ENCODE data around the gene INHA.

The INHA gene

GRCh38 chr2:219540784-219541504, 31.2 kb upstream of the INHA start:
- DNase-seq (ENCODE audit: low read depth): no peak

- DNase-seq (ENCODE audit: low read depth): peak; percentile 56
Measured at GRCh38 chr2:219541611-219542180, 30.4 kb upstream of the INHA start.

DNA sequence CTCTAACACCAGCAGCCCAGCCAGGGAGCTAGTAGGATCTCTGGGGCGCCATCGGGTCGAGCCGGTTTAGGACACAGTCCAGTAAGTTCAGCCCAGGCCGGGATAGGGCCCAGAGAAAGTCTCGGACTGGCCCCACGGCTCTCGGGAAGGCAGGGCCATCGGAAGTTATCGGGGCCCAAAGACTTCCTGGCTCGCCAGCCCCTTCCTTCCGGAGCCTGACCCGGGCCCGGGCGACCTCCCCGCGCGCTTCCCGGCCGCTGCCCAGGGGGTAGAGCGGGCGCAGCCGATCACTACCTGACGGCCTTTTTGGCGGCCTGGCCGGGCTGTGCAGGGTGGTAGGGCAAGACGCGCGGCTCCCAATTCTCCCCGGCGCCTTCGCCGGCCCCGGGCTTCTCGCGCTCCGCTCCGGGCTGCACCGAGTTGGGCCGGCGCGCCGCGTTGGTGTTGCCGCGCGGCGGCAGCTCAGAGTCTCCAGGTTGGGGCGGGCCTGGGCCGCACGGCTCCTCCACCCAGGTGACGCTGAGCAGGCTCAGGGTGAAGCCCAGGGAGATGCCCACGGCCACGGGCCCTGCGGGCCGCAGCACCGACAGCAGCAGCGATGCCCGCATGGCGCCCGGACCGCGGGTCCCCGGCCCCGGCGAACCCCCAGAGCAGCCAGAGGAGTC, 29.0 kb upstream of the INHA start:
- DNase-seq (ENCODE audit: low read depth): peak; percentile 59

DNA sequence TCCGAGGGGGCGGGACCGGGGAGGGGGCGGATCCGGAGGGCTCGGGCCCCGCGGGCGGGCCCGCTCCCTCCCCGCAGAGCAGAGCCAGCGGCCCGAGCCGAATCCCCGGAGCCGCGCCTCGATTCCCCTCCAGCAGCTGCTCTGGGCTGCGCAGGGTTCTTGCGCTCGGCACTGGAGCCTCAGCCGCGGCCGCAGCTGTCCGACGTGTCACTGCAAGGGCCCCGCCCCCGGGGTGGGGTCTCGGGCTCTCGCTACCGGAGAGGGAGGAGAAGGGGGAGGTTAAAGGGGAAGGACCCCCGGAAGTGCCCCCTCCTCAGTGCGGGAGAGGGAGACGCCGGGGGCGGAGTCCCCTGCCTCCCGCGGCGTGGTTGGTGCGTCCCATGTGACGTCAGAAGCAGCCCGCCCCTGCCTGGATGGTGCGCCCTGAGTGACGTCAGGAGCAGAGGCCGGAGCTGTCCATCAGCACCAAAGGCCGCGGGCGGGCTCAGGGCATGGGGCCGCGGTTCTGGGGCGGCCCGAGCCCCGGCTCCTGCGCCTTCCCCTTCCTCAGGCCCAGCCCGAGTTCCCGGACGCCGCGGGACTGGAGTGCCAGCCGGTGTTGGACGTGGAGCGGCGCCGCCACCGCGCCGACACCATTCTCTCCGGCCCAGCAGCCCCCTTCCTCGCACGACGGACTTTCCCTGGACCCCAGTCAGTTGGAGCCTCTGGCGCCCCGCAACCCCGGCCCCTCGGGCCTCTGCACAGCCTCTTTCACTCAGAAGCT, 28.3 kb upstream of the INHA start, which contains the start of the genes CHPF and TMEM198:
CHPF (minus strand) TSS at position 214 of the 763 bp plus-strand sequence. CDS start 271 bp downstream, outside the sequence.
TMEM198 (plus strand) TSS at position 433 of the 763 bp plus-strand sequence. CDS start 700 bp downstream, outside the sequence.
- peak; percentile 99 for DNase-seq (ENCODE audit: low read depth)

DNA sequence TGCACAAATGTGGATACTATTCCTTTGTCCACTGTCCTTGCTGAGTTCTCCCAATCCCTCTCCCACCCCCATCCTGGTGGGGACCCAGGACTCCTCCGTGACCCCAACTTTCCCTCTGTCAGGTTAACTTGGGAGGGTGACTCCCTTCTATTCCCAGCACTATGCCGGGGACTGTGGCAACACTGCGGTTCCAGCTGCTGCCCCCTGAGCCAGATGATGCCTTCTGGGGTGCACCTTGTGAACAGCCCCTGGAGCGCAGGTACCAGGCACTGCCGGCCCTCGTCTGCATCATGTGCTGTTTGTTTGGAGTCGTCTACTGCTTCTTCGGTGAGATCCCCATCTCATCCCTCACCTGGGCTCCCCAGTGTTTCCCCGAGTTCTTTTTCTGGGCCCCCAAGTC, 27.5 kb upstream of the INHA start:
- DNase-seq (ENCODE audit: low read depth): no peak

- no peak for DNase-seq (ENCODE audit: low read depth)
Measured at GRCh38 chr2:219545295-219545942, 26.7 kb upstream of the INHA start.

DNA sequence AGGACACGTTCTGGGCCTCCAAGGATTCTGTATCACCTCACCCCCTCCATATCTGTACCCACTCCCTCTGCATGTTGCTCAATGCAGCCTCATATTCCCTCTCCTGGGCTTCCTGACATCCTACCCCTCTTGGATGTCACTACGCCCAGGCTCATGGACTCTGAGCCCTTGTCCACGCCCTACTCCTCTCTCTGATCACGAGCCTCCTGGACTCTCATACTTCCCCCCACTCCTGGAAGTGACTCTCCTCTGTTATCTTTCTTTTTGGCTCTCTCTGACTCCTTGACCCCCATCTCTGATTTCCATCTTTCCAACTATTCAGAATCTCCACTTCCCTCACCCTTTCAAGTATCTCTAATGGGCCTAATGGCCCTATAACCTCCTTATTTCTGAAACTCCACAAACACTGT, 26.2 kb upstream of the INHA start:
- DNase-seq (ENCODE audit: low read depth): no peak

- no peak for DNase-seq (ENCODE audit: low read depth)
Measured at GRCh38 chr2:219547621-219548020, 24.5 kb upstream of the INHA start.

- DNase-seq (ENCODE audit: low read depth): no peak
Measured at GRCh38 chr2:219548990-219549389, 23.1 kb upstream of the INHA start.

DNA sequence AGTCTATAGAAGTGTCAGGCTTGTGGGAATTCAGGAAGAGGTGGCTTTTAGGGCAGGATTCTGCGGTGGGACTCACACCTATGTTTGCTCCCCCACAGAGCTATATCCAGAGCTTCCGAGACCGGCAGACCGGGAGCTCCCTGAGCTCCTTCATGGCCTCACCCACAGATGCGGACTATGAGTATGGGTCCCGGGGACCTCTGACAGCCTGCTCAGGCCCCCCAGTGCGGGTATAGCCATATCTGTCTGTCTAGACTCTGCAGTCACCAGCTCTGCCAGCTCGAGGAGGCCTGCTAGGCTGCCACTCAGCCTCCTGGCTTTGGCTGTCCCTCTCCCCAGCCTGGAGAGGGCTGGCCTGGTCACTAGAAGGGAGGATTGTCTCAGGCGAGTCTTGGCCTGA, 22.5 kb upstream of the INHA start:
- DNase-seq (ENCODE audit: low read depth): no peak

GRCh38 chr2:219551441-219552381, 20.4 kb upstream of the INHA start:
- peak; percentile 73 for DNase-seq (ENCODE audit: low read depth)

GRCh38 chr2:219552382-219553167, 19.5 kb upstream of the INHA start:
- DNase-seq (ENCODE audit: low read depth): peak; percentile 87

- no peak for DNase-seq (ENCODE audit: low read depth)
Measured at GRCh38 chr2:219553168-219553417, 19.0 kb upstream of the INHA start.

DNA sequence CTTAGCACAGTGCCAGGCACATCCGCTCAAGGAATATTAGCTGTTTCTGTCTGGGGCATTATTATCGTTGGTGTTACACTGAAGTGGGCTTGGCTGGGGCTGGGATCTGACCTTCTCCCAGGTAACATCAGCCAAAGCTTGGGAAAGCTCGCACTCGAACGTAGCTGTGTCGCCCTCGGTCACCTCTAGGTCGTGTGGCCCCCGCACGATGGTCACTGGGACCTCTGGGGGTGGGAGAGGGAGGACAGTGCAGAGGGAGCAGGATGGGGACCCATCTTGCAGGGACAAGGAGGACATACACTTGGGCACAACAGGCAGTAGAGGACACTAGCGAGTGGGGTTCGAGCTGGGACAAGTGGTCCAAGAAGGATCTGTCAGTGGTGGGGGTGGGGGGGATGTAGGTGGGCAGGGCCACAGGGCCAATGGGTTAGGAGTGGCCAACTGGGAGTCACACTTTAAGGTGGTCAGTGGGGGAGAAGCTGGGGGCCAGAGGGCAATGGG, 18.6 kb upstream of the INHA start:
- DNase-seq (ENCODE audit: low read depth): no peak

GRCh38 chr2:219554350-219554749, 17.8 kb upstream of the INHA start:
- DNase-seq (ENCODE audit: low read depth): no peak

DNA sequence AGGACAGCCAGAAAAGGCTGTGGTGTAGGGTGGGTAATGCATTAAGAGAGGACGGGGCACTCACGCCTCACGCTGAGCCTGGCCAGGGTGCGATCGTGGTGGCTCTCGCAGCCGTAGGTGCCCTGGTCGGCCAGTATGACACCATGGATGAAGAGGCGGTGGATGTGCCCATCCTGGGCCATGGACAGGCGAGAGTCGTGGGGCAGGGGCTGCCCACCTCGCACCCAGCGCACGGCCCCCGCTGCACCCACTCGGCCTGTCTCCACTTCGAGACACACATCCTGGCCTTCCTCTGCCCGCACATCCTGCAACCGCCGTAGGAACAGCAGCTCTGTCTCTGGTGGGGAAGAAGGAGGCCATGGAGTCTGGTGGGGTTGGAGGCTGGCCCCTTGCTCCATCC, 16.2 kb upstream of the INHA start:
- no peak for DNase-seq (ENCODE audit: low read depth)

- no peak for DNase-seq (ENCODE audit: low read depth)
Measured at GRCh38 chr2:219556413-219556812, 15.7 kb upstream of the INHA start.

- no peak for DNase-seq (ENCODE audit: low read depth)
Measured at GRCh38 chr2:219557320-219557719, 14.8 kb upstream of the INHA start.

DNA sequence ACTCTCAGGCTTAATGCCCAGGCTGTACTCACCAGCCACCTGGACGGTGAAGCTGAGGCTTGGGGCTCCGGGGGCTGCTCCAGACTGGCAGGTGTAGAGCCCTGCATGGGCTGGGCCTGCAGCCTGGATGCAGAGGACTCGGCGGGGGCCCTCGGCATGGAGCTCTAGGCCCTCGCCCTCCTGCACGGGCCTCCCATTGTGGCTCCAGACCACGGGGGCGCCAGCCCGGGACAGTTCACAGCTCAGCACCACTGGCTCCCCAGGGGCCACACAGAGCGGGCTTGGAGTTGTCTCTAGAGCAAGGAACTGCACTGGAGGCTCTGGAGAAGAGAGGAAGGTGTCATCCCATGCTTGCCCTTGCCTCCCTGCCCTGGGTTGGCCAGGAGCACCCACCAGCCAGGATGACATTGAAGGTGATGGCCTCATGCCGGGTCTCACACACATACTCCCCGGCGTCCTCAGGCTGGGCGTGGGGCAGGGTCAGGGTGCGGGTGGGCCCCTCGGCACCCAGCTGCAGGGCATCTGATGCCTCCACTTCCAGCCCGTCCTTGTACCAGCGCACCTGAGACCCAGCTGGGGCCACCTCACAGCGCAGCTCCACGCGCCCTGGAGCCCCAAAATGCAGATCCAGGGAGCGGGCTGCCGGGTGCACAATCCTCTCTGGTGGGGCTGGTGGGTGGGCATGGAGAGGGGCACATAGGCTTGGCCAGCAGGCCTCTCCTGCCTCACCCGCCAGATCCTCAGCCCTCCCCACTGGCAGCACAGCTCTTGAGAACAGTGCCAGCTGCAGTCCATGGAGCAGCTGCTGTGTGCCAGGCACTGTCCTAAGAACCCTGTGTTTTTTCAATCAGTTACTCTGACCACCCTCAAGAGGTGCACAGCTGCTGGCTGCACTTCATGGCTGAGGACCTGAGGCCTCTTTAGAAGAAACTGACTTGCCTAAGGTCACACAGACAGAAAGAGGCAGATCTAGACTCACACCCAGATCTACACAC, 14.0 kb upstream of the INHA start:
- DNase-seq (ENCODE audit: low read depth): no peak

All from EH (cell line).